GM12878 (cell line): Measurements from ENCODE around the gene TRERF1.

Experiments used
- ASH2L ChIP-seq: fragments of 300-600, 200-600 bp; sonication (generic); IDR thresholded peaks from 2 replicates; pipeline ENCODE4 v1.6.1; 2017; ENCODE audit warnings: low read depth, mild to moderate bottlenecking, borderline replicate concordance
- BCL11A ChIP-seq: IDR thresholded peaks from 2 replicates; pipeline ENCODE4 v1.6.1; 2011; ENCODE audit warnings: low read depth, low read length
- CHD1 ChIP-seq: IDR thresholded peaks from 2 replicates; pipeline ENCODE4 v1.6.1; 2012; ENCODE audit warnings: low read depth, low read length, improper control_type of control experiment
- CHD2 ChIP-seq: IDR thresholded peaks from 2 replicates; pipeline ENCODE4 v1.6.1; 2011; ENCODE audit warnings: low read depth, low read length, improper control_type of control experiment, borderline replicate concordance
- EZH2 ChIP-seq: IDR thresholded peaks from 2 replicates; pipeline ENCODE4 v1.6.1; 2012; ENCODE audit warnings: low read depth, mild to moderate bottlenecking, control low read depth, inconsistent platforms, low read length, borderline replicate concordance; ENCODE audit not compliant: control insufficient read depth
- MLLT1 ChIP-seq: fragments of 450-650 bp; IDR thresholded peaks from 2 replicates; pipeline ENCODE4 v1.6.1; 2016; ENCODE audit warnings: mild to moderate bottlenecking
- POLR2AphosphoS5 ChIP-seq: IDR thresholded peaks from 2 replicates; pipeline ENCODE4 v1.6.1; 2011; ENCODE audit warnings: mild to moderate bottlenecking, low read length, inconsistent platforms
- RB1 ChIP-seq: fragments of 450-650 bp; formaldehyde crosslinking; IDR thresholded peaks from 2 replicates; pipeline ENCODE4 v1.6.1; 2017; ENCODE audit warnings: mild to moderate bottlenecking, borderline replicate concordance
- SIN3A ChIP-seq: IDR thresholded peaks from 2 replicates; pipeline ENCODE4 v1.6.1; 2012; ENCODE audit warnings: low read depth, low read length, improper control_type of control experiment
- TAF1 ChIP-seq: IDR thresholded peaks from 2 replicates; pipeline ENCODE4 v1.6.1; 2011; ENCODE audit warnings: mild to moderate bottlenecking, low read depth, low read length, borderline replicate concordance
- TARDBP ChIP-seq: IDR thresholded peaks from 2 replicates; pipeline ENCODE4 v1.6.1; 2016; ENCODE audit warnings: borderline replicate concordance
- YY1 ChIP-seq: IDR thresholded peaks from 2 replicates; pipeline ENCODE4 v1.6.1; 2011; ENCODE audit warnings: low read depth, mild to moderate bottlenecking, low read length
- ZNF274 ChIP-seq: IDR thresholded peaks from one replicate; pipeline ENCODE4 v1.8.0; 2011; ENCODE audit not compliant: insufficient read length, insufficient read depth

DNA sequence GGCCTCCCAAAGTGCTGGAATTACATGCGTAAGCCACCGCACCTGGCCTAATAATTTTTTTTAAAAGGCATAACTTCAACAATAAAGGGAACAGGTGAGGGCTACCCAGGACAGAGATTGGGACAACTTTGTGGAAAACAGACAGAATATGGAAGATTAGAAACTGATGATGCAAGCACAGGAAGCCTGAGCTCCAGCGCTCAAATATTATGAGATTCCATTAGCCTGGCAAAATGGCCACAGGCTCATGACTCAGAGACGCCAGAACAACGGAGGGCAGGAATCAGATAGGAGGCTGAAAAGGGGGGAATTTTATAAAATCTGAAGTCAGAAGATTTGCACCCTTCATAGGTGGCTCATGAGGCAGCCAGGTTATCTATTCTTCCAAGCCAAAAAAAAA lies 131.0 kb downstream of the TRERF1 start:
- TF ChIP-seq CHD2 (no peak), CHD1 (no peak), TAF1 (no peak), SIN3A (no peak), TARDBP (no peak), MLLT1 (no peak), EZH2 (no peak), POLR2AphosphoS5 (no peak), BCL11A (no peak), RB1 (no peak), ASH2L (no peak), ZNF274 (no peak), YY1 (no peak)
